HepG2 (cell line): ENCODE measurements around the gene ADAM22. TPM values are rescaled to one million over a fixed set of nuclear protein-coding genes. Genes with fewer than 3 reads are reported as not detected.

Experiments
- ATAC-seq: fragments of 200-7000 bp; cut with Tn5 transposase; 3 replicates; pipeline ENCODE4 v1.9.1; 2020; ENCODE audit warnings: mild to moderate bottlenecking, moderate library complexity
- BruUV-seq: library from RNA; stranded (reverse); fragments of 400-500 nt; replicated peaks from 2 replicates; lab custom pipeline; 2021; lab: Mats Ljungman, UMichigan
- CTCF ChIA-PET: fragments of 300-600 bp; formaldehyde crosslinking; extraction: SDS; loops from one replicate; lab custom pipeline; 2021; ENCODE audit warnings: low total read pairs, inconsistent platforms, low intra/inter-chr PET ratio; lab: Yijun Ruan, JAX
- POLR2A ChIA-PET: fragments of 350-600 bp; sonication (Branson Sonifier 250); formaldehyde crosslinking; loops from one replicate; lab custom pipeline; 2020; ENCODE audit warnings: antibody characterized with exemption, inconsistent platforms; lab: Yijun Ruan, JAX
- DNase-seq: peaks from one replicate; pipeline ENCODE4 v3.0.0-alpha.2; 2015; ENCODE audit warnings: low spot score
- FAIRE-seq: peaks from 3 replicates; lab custom pipeline; 2011; peaks lifted over from hg19 to GRCh38; lab: Jason Lieb, UNC
- H2AFZ ChIP-seq: one replicate; pipeline ENCODE4 v1.6.1; 2011; ENCODE audit warnings: low read length, inconsistent platforms
- H3K27ac ChIP-seq: fragments of 300-600 bp; 3 replicates; pipeline ENCODE4 v1.8.0; 2011; ENCODE audit warnings: mixed run types, mild to moderate bottlenecking, mixed read lengths, low read length, inconsistent platforms; ENCODE audit not compliant: insufficient read depth; ENCODE audit errors: extremely low read length
- H3K27me3 ChIP-seq, 2 experiments: fragments of 200-600 bp in 1 of 2; 2 replicates in 1 of 2; 3 replicates in 1 of 2; pipeline versions ENCODE4 v1.6.0 to v1.8.0; 2011; ENCODE audit warnings: low read length in 2 of 2, mild to moderate bottlenecking in 2 of 2, moderate library complexity in 2 of 2, inconsistent platforms in 1 of 2; ENCODE audit not compliant: insufficient read depth in 2 of 2, control insufficient read depth in 1 of 2
- H3K36me3 ChIP-seq, 2 experiments: fragments of 200-600 bp in 1 of 2; replicated peaks in 1 of 2; 2 replicates in 1 of 2; 3 replicates in 1 of 2; pipeline versions ENCODE4 v1.5.1 to v1.8.0; 2011; ENCODE audit warnings: low read length in 2 of 2, inconsistent platforms in 1 of 2; ENCODE audit not compliant: insufficient read depth in 2 of 2, control insufficient read depth in 1 of 2
- H3K4me1 ChIP-seq: 2 replicates; pipeline ENCODE4 v1.5.1; 2012; ENCODE audit warnings: low read length, inconsistent platforms; ENCODE audit not compliant: insufficient read depth
- H3K4me2 ChIP-seq: 2 replicates; pipeline ENCODE4 v1.6.0; 2011; ENCODE audit warnings: low read depth, low read length, inconsistent platforms
- H3K4me3 ChIP-seq, 3 experiments: fragments of 200-600 bp in 1 of 3; sonication (generic), shearing (Covaris generic) in 1 of 3; replicated peaks in 1 of 3; 2 replicates each; pipeline ENCODE4 v1.5.1; 2011 to 2016; ENCODE audit warnings: low read length in 3 of 3, inconsistent platforms in 2 of 3, low read depth in 2 of 3, mild to moderate bottlenecking in 2 of 3, control low read depth in 1 of 3, mixed read lengths in 1 of 3; ENCODE audit not compliant: insufficient read depth in 1 of 3
- H3K79me2 ChIP-seq: one replicate; pipeline ENCODE4 v1.6.1; 2011; ENCODE audit warnings: low read length, inconsistent platforms; ENCODE audit not compliant: insufficient read depth
- H3K9ac ChIP-seq: 2 replicates; pipeline ENCODE4 v1.6.0; 2011; ENCODE audit warnings: mild to moderate bottlenecking, low read depth, low read length, inconsistent platforms; ENCODE audit not compliant: insufficient read depth
- H3K9me3 ChIP-seq: 2 replicates; pipeline ENCODE4 v1.5.1; 2012; ENCODE audit warnings: mild to moderate bottlenecking, low read length
- H4K20me1 ChIP-seq: 2 replicates; pipeline ENCODE4 v1.6.0; 2011; ENCODE audit warnings: inconsistent platforms, mild to moderate bottlenecking, low read length, moderate library complexity; ENCODE audit not compliant: insufficient read depth
- ELF1 ChIP-seq: sonication (generic); formaldehyde crosslinking; IDR thresholded peaks from 2 replicates; pipeline ENCODE4 v1.4.0; 2020; ENCODE audit warnings: missing genetic modification reagents
- KDM5B ChIP-seq: sonication (generic); formaldehyde crosslinking; IDR thresholded peaks from 2 replicates; pipeline ENCODE4 v1.4.0; 2020; ENCODE audit warnings: missing genetic modification reagents, mild to moderate bottlenecking, borderline replicate concordance
- PPARG ChIP-seq: conservative IDR thresholded peaks from 2 replicates; pipeline ENCODE4 v1.6.1; 2016; ENCODE audit warnings: missing biosample characterization, missing genetic modification reagents
- SIX4 ChIP-seq: sonication (generic); formaldehyde crosslinking; IDR thresholded peaks from 2 replicates; pipeline ENCODE4 v1.4.0; 2020; ENCODE audit warnings: missing genetic modification reagents
- SRF ChIP-seq: IDR thresholded peaks from 2 replicates; pipeline ENCODE4 v1.6.1; 2011; ENCODE audit warnings: mild to moderate bottlenecking, low read depth, low read length, moderate library complexity
- ZBTB38 ChIP-seq: sonication (generic); formaldehyde crosslinking; IDR thresholded peaks from 2 replicates; pipeline ENCODE4 v1.5.1; 2020; ENCODE audit warnings: mild to moderate bottlenecking, missing genetic modification reagents
- ZNF275 ChIP-seq: sonication (generic); formaldehyde crosslinking; IDR thresholded peaks from 2 replicates; pipeline ENCODE4 v1.8.0; 2022; ENCODE audit warnings: missing genetic modification reagents, mild to moderate bottlenecking, inconsistent platforms, borderline replicate concordance
- ZNF792 ChIP-seq: IDR thresholded peaks from 2 replicates; pipeline ENCODE4 v1.6.1; 2016
- ZNF850 ChIP-seq: sonication (generic); formaldehyde crosslinking; conservative IDR thresholded peaks from 2 replicates; pipeline ENCODE4 v1.9.0; 2021; ENCODE audit warnings: mild to moderate bottlenecking, missing genetic modification reagents
- ZXDC ChIP-seq: sonication (generic); formaldehyde crosslinking; IDR thresholded peaks from 2 replicates; pipeline ENCODE4 v1.5.0; 2020; ENCODE audit warnings: mild to moderate bottlenecking, missing genetic modification reagents
- in situ Hi-C: cut with HindIII; loops from 2 replicates; pipeline ENCODE4 v1.10.0; 2017; ENCODE audit warnings: low pct_unique_long_range_greater_than_20kb; ENCODE audit not compliant: extremely low pct_ligation_motif_present
- intact Hi-C: fragments of 100-400 bp; cut with micrococcal nuclease; formaldehyde crosslinking; loops from one replicate; pipeline ENCODE4 v1.10.0; 2022; ENCODE audit not compliant: unreplicated experiment
- polyA plus RNA-seq, 8 experiments: library from polyadenylated mRNA; depleted of rRNA in 3 of 8; stranded (reverse) in 7 of 8; unstranded in 1 of 8; fragments of >200 nt; fragmentation: Illumina TruSeq in 4 of 8; extraction: Trizol in 4 of 8; gene quantifications; 2 replicates each; pipeline versions ENCODE4 v1.2.1 to v1.2.3, GENCODE V29; 2011 to 2016; ENCODE audit warnings: low read depth in 4 of 8, missing spikeins in 1 of 8, mixed read lengths in 1 of 8; ENCODE audit not compliant: insufficient read depth in 1 of 8
- total RNA-seq, 5 experiments: library from RNA; depleted of rRNA; stranded (reverse); fragments of >200 nt; fragmentation: Illumina TruSeq; extraction: Trizol; gene quantifications; 2 replicates each; pipeline ENCODE4 v1.2.3, GENCODE V29; 2016; ENCODE audit warnings: low read depth in 1 of 5
- TF ChIP-seq, protein P1 (sequence below): sonication (generic); formaldehyde crosslinking; IDR thresholded peaks from 2 replicates; pipeline ENCODE4 v1.4.0; 2020; ENCODE audit warnings: missing genetic modification reagents, borderline replicate concordance
- TF ChIP-seq, protein P2 (sequence below), 2 experiments: IDR thresholded peaks; 2 replicates each; pipeline ENCODE4 v1.6.1; 2011 to 2012; ENCODE audit warnings: low read length in 2 of 2, borderline replicate concordance in 1 of 2, low read depth in 1 of 2, mild to moderate bottlenecking in 1 of 2, moderate library complexity in 1 of 2

Gene ADAM22
- total and polyA plus RNA-seq, 2 of the 13 experiments (the other 11 are each of a cell fraction or from before 2014, with no cell fraction given), result 1.9 to 6.7 TPM

- in situ Hi-C loops, result no loop called here
- TF ChIP-seq ZNF792 (no peak), ZBTB38 (CRISPR knock-in tag) (no peak), ZNF275 (CRISPR knock-in tag) (no peak), PPARG (CRISPR knock-in tag) (no peak), ELF1 (CRISPR knock-in tag) (no peak), ZXDC (CRISPR knock-in tag) (no peak), SRF (no peak), KDM5B (CRISPR knock-in tag) (no peak), ZNF850 (CRISPR knock-in tag) (no peak), SIX4 (no peak)
- TF ChIP-seq, protein P1, sequence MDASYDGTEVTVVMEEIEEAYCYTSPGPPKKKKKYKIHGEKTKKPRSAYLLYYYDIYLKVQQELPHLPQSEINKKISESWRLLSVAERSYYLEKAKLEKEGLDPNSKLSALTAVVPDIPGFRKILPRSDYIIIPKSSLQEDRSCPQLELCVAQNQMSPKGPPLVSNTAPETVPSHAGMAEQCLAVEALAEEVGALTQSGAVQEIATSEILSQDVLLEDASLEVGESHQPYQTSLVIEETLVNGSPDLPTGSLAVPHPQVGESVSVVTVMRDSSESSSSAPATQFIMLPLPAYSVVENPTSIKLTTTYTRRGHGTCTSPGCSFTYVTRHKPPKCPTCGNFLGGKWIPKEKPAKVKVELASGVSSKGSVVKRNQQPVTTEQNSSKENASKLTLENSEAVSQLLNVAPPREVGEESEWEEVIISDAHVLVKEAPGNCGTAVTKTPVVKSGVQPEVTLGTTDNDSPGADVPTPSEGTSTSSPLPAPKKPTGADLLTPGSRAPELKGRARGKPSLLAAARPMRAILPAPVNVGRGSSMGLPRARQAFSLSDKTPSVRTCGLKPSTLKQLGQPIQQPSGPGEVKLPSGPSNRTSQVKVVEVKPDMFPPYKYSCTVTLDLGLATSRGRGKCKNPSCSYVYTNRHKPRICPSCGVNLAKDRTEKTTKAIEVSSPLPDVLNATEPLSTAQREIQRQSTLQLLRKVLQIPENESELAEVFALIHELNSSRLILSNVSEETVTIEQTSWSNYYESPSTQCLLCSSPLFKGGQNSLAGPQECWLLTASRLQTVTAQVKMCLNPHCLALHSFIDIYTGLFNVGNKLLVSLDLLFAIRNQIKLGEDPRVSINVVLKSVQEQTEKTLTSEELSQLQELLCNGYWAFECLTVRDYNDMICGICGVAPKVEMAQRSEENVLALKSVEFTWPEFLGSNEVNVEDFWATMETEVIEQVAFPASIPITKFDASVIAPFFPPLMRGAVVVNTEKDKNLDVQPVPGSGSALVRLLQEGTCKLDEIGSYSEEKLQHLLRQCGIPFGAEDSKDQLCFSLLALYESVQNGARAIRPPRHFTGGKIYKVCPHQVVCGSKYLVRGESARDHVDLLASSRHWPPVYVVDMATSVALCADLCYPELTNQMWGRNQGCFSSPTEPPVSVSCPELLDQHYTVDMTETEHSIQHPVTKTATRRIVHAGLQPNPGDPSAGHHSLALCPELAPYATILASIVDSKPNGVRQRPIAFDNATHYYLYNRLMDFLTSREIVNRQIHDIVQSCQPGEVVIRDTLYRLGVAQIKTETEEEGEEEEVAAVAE, result no peak
- TF ChIP-seq, protein P2, sequence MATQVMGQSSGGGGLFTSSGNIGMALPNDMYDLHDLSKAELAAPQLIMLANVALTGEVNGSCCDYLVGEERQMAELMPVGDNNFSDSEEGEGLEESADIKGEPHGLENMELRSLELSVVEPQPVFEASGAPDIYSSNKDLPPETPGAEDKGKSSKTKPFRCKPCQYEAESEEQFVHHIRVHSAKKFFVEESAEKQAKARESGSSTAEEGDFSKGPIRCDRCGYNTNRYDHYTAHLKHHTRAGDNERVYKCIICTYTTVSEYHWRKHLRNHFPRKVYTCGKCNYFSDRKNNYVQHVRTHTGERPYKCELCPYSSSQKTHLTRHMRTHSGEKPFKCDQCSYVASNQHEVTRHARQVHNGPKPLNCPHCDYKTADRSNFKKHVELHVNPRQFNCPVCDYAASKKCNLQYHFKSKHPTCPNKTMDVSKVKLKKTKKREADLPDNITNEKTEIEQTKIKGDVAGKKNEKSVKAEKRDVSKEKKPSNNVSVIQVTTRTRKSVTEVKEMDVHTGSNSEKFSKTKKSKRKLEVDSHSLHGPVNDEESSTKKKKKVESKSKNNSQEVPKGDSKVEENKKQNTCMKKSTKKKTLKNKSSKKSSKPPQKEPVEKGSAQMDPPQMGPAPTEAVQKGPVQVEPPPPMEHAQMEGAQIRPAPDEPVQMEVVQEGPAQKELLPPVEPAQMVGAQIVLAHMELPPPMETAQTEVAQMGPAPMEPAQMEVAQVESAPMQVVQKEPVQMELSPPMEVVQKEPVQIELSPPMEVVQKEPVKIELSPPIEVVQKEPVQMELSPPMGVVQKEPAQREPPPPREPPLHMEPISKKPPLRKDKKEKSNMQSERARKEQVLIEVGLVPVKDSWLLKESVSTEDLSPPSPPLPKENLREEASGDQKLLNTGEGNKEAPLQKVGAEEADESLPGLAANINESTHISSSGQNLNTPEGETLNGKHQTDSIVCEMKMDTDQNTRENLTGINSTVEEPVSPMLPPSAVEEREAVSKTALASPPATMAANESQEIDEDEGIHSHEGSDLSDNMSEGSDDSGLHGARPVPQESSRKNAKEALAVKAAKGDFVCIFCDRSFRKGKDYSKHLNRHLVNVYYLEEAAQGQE (IDR thresholded peaks at IDR 0.05; ENCODE audit: borderline replicate concordance in 1 of 2, low read depth in 1 of 2, low read length in 2 of 2), result no peak
Observed at GRCh38 chr7:88042157-88042556, 108.1 kb downstream of the ADAM22 start.

More at GRCh38 chr7:88042157-88042556, 108.1 kb downstream of the ADAM22 start:
- H3K4me1 ChIP-seq, result no peaks in the 10 kb centered on the region
- ATAC-seq (no peak), FAIRE-seq (no peak), DNase-seq (no peak)
- no peaks in the 10 kb centered on the region for H3K36me3 ChIP-seq
- no peak overlapping the region for H3K27ac ChIP-seq
- H2AFZ ChIP-seq, result no peak overlapping the region
- H3K27me3 ChIP-seq, result no peaks in the 10 kb centered on the region
- no peak overlapping the region for H3K9ac ChIP-seq
- POLR2A ChIA-PET, result no interaction called here
- CTCF ChIA-PET, result no interaction called here
- no peak overlapping the region for H3K4me3 ChIP-seq
- no peaks in the 10 kb centered on the region for H3K9me3 ChIP-seq
- no peaks in the 10 kb centered on the region for H4K20me1 ChIP-seq
- no peaks in the 10 kb centered on the region for H3K79me2 ChIP-seq
- BruUV-seq, result no TSS peak
- no peak overlapping the region for H3K4me2 ChIP-seq
- intact Hi-C loops, result no loop called here
